ENCODE measurements around the gene USP10.

The USP10 gene

DNA sequence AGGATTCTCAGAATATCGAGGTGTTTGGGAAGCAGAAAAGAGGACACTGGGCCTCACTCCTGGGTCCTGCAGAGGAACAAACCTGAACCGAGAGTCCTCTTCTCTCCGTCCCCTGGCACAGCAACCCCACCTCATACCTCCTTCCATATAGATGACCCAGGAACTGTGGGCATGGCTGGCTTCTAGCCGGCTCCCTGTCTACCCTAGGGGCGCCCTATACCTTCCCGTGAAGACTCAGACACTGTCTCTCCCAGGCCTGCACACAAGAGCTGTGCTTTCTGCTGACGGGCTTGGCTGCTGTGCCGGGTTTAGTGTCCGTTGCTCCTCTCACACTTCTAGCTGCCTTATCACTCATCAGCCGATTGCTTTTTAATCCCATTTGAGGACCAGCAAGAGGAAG is 73.5 kb downstream of the USP10 start:
- no peak for DNase-seq (ENCODE audit: low spot score)

DNA sequence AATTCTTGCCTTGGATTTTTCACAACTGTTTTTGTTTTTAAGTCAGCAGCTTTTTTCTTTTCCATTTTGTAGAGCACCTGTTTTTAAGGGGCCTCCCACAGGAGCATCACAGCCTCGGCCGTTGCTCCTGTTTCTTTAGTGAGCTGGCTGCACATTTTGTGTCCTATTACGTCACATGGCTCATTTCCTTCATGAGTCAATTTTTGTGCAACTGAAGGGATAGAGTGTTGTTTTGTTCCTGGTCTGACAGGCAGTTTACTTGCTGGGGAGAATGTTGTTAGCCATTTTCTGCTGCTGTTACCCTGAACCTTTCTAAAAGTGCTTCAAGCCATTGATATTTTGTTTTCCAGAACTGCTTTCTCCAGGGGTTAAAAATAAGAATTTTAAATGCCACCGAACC is 75.0 kb downstream of the USP10 start:
- DNase-seq (ENCODE audit: low spot score): no peak

DNA sequence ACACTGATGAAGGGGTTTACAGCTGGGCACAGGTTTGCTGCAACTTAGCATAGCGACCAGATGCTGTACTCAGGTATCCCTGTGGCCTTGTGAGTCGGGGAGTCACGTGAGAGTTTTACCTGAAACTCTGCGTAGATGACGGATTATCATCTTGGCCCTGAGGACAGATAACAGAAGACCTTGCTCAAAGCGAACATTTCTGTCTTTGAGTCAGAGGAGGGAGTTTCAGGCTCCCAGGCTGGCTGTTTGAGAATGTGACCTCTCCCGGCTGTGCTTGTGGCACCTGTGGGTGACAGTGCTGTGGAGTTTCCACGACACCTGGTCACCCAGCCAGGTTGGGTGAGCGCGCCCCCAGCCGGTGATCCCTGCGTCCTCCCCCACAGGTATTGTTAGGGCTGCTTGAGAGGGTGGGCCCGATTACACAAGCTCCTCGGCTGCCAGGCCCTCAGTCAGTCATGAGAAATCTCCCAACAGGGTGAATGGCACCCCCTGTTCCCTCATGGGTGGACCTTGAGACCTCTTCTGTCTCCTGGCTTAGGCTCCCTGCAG is 75.5 kb downstream of the USP10 start:
- no peak for DNase-seq (ENCODE audit: low spot score)

DNA sequence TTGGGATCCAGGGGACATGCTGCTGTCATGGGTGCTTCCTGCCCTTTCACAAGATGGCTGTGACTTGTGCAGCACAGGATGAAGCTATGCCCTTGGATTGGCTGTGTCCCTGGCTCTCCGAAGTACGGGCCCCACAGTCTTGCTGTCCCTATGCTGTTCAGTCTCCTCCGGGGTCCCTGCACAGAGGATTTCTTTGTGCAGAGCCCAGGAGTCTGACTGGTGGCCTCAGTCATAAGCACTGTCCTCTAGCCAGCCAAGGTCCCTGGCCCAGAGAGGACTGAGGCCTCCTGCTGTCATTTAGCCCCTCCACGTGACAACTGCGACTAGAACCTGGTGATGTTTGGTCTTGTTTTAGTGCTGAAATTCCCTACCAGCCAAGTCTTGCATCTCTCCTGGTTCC is 77.6 kb downstream of the USP10 start:
- DNase-seq (ENCODE audit: low spot score): no peak

DNA sequence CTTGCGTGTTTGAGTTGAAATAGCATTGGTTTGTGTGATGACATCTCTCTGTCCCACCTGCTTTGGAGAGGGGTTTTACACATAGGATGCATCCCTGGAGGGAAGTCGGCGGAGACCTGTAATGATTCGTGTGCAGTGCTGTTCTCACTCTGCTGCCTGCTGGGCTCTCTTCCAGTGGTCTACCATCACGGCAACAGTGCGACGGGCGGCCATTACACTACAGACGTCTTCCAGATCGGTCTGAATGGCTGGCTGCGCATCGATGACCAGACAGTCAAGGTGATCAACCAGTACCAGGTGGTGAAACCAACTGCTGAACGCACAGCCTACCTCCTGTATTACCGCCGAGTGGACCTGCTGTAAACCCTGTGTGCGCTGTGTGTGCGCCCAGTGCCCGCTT is 78.9 kb downstream of the USP10 start:
- no peak for DNase-seq (ENCODE audit: low spot score)

DNA sequence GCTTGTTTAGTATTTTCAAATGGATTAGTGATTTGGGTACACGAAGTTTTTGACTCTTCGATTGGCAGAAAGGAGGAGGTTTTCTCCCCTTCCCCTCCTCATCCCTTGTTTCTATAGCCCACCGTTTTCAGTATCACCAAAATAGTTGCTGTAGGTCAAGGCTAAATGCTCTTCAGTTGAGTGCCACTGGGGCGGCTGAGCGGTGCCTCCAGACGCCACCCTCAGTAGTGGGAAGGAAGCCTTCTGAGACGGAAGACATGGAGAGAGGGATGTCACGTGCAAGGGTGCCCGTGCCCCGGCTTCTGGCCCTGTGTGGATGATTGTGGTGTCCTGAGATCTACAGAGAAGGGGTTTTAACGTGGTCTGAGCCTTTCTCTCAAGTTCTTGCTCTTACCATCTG is 80.3 kb downstream of the USP10 start:
- DNase-seq (ENCODE audit: low spot score): no peak

DNA sequence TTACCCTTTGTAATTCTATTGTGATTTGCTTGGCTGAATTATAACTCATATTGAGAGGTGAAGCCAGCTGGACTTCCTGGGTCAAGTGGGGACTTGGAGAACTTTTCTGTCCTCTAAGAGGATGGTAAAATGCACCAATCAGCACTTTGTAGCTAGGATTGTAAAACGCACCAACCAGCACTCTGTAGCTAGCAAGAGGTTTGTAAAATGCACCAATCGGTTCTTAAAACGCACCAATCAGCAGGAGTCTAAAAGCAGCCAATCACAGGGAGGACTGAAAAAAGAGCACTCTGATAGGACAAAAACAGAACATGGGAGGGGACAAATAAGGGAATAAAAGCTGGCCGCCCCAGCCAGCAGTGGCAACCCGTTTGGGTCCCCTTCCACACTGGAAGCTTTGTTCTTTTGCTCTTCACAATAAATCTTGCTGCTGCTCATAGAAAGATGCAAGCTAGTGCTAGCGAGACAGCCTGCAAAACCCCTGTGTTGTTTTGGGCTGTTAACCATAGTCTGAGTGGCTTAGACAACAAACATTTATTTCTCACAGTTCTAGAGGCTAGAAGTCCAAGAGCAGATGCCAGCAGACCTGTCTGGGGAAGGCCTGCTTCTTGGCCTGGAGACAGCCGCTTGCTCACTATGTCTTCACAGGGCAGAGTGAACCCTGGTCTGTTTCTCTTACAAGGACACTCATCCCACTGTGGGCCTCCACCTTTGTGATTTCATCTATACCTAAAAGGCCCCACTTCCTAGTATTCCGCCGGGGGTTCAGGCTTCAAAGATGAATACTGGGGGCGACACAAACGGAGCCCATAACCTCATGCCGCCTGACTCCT is 81.0 kb downstream of the USP10 start:
- DNase-seq (ENCODE audit: low spot score): no peak

DNA sequence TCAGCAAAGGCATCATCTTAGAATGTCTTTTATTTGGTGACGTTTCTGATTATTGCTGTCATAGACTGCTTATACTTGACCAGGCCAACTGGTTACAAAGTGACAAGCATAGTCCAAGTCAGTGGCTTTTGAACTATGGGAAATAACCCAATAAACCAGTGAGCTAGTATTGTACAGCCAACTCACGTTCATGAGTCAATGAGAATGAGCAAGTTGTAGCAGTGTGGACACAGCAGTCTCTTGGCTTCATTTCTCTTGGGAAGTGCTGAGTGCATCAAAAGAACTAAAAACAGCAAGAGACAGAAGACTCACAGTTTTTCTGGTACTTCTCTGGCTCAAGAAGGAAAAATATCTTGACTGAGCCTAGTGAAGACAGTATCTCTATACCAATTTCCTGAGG is 83.0 kb downstream of the USP10 start:
- DNase-seq (ENCODE audit: low spot score): no peak

DNA sequence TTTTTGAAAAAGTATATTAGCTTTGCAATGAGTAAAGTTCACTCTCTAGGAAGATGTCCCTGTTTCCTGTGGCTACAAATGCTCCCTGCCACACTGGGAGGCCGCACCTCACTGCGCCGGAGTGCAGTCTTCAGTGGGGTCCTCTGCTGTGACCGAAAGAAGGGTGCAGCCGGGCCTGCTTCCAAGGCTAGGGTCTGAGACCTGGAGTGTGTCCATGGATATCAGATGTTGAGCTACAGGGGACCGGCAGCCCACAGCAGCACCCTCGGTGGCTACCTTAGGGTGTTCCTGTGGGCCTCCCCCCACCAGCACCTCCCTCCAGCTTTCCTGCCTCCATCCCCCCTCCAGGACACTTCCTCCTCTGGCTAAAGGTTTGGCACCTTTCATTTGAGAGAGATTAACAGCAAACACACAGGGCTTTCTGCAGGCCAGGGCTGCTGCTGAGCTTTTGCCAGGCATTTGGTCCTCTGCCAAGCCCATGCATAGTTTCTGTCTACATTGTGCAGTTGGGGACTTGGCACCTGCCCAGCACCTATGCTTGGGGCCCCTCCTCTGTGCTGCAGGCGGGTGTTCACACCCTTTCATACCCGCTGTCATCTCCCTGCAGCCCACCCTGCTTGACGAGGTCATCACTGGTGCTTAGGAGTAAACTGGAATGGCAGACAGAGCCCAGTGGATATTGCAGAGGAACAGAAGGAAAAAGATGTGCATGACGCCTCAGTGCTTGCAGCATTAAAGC is 86.2 kb downstream of the USP10 start:
- no peak for DNase-seq (ENCODE audit: low spot score)

DNA sequence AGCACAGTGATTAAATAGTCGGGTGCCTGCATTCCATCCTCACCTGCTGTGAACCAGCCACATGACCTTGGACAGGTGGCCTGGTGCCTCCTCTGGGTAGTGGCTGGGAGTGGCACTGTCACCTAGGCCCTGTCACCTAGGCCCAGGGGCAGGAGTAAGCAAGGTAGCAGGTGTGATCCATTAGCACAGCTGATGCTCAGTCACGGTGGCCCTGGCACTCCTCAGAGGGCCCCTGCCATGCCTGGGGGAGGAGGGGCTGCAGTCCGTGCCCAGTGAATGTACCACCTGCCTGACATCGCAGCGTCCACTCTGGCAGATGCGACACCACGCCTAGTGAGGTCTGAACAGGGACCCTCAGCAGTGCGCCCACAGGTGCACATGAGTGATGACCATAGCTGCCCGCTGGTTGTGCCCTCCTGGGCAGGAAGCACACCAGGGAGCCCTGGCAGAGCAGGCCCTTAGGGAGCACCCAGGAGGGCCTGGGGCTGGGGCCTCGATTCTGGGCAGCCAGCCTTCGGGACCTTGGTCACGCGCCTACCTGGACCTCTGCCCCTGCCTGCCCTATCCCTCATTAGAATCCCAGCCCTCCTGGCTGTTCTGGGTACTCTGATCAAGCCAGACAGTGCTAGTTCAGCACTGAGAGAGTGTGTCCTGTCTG is 86.9 kb downstream of the USP10 start:
- DNase-seq (ENCODE audit: low spot score): no peak

DNA sequence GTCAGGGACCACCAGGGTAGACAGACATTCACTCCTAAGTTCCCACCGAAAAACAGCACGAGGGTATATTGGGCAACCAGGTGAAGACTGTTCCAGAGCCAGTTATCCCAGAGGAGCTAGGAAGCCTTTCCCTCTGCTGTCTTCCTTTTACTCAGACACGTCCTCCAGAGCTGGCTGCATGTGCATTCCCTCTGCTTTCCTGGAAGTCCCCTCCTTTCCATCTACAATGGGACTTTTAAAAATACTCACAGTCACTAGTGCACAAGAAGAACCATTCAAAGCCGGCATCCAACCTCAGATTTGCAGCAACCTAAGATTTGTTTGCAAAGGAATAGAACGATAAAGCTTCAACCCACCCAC is 87.4 kb downstream of the USP10 start:
- no peak for DNase-seq (ENCODE audit: low spot score)

DNA sequence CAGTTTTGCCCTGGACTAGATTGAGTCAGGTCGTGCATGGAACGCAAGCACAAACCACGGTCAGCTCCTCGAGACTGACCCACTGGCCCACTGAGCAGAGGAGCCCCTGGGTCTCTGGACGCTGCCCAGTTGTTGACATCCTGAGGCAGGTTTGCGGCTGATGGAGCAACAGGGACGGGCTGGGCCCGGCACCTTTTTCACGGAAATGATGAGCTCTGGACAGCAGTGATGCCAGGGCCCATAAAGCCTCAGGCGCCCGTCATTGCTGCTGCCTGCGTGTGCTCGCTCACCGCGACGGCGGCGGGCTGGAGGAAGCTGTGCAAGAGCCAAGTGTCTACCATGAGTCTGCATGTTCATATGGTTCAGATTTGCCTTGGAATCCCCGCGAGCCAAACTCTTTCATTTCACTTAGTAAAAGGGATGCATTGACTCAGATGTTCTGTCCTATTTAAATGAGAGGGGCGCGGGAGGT is 89.2 kb downstream of the USP10 start:
- no peak for DNase-seq (ENCODE audit: low spot score)

DNA sequence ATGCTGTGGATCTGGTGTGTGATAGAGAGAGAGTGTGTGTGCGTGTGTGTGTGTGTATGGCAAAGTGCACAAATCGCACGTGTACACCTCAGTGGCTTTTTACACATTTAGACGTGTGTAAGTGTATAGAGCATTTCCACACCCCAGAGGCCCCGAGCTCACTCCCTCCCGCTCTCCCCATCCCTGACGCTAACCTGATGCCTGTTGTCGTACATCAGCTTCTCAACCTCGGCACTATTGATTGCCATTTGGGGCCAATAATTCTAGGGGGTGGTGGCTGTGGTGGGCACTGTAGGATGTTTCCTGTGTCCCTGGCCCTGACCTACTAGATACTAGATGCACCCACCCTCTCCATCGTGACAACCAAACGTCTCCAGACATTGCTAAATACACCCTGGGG is 89.6 kb downstream of the USP10 start:
- DNase-seq (ENCODE audit: low spot score): no peak

DNA sequence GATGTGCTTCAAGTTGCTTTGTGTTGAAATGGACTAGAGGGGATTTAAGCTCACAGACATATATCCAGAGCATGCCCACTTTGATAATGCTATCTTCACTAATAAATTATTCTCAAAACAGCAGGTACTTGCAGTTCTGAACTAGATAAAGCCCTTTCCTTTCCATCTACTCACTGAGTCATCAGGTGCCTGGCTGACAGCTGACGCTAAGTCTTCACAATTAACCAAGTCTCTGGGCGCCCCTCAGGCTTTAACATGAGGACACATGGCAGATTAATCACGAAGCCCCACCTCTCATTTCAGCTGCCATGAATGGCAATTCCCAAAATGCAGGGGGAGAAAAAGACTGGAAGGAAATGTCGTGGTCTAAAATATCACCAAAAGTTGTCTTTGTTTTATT is 90.5 kb downstream of the USP10 start:
- DNase-seq (ENCODE audit: low spot score): no peak

DNA sequence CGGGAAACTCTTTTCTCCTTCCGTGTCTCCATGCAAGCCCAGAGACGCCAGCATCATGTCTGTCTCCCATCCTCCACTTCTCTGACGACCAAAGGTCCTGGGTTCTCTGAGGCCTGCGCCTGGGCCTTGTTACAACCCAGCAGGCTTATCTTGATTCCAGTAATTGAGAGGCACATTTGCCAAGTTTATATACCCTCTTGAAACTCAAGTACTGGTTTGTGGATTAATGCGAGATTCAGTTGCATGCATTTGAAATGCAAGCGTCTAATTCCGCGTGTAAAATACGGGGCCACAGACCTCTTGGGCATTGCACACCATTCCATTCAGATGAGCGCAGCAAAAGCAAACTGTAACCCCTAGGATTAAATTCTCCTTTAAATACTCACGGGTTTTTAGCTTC is 91.3 kb downstream of the USP10 start:
- no peak for DNase-seq (ENCODE audit: low spot score)

DNA sequence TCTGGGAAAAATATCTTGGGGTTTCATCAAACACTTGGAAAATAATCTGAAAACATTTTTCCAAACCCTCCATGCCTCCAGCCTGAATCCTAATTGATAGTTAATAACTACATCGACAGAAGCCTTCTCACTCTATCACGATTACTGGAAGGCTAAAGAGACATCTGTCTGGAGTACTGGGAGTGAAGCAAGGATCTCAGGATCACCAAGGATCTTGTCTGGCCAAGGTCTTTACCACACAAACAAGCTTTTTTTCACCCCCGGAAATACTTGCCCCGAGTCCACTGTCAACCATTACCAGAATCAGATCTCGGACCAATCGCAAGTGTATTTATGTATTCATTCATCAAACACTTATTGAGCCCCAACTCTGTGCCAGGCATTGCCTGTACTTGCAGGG is 91.7 kb downstream of the USP10 start:
- no peak for DNase-seq (ENCODE audit: low spot score)

DNA sequence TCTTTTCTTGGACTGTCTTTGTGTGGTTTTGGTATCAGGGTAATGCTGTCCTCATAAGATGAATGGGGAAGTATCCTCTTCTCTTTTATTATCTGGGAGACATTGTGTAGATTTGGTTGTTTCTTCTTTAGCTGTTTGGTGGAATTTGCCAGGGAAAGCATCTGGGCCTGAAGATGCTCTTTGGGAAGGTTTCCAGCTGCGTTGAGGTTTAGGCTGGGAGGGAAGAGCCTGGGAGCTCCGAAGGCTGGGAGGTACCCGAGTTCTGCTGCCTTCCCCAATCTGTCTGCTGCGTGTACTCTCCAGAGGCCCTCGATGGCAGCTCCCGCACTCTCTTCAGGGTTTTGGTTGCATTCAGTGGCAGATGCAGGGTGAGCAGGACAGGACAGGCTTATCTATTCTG is 94.4 kb downstream of the USP10 start:
- DNase-seq (ENCODE audit: low spot score): no peak

DNA sequence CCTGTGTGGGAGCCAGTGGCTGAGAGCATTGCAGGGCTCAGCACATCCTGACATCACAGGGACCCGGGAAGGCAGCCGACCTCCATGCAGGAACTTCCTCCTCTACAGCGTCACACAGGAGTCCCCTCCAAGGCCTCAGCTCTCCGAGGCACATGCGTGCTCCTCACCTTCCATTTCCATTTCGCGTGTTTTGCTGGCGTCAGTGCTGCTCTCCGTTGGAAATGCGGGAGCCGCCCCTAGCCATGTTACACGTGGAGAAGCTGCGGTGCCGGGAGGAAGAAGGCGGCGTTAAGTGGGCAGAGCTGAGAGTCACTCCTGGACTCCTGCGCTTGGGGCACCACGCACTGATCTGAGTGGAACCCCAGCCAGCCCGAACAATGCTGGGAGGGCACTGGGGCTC is 94.8 kb downstream of the USP10 start:
- no peak for DNase-seq (ENCODE audit: low spot score)

DNA sequence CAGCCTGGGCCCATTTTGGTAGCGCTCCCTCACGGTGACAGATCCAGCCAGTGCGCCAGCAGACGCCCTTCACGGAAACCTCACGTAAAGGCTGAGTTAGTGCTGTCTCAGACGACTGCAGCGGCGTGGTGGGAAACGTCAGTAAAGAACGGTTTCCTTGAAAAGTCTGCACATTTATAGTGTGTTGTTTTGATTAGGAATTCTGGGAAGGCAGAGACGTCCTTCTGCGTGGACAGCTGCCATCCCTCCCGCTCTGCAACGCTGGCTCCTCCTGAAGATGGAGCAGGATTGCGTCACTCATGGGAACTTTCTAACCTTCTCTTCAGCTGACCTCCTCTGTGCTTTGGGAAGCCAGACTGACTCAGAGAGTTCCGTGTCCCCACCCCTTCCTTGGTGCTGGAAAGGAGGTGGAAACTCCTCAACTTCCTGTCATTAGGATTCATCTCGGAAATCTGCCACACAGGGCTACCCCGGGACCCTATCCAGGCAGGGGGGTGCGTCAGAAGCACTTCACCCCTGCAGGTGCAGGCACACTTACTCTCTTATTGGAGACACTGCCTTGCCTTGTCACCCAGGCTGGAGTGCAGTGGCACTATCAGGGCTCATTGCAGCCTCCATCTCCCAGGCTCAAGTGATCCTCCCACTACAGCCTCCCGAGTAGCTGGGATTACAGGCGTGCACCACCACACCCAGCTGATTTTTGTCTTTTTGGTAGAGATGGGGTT is 95.7 kb downstream of the USP10 start:
- DNase-seq (ENCODE audit: low spot score): no peak

DNA sequence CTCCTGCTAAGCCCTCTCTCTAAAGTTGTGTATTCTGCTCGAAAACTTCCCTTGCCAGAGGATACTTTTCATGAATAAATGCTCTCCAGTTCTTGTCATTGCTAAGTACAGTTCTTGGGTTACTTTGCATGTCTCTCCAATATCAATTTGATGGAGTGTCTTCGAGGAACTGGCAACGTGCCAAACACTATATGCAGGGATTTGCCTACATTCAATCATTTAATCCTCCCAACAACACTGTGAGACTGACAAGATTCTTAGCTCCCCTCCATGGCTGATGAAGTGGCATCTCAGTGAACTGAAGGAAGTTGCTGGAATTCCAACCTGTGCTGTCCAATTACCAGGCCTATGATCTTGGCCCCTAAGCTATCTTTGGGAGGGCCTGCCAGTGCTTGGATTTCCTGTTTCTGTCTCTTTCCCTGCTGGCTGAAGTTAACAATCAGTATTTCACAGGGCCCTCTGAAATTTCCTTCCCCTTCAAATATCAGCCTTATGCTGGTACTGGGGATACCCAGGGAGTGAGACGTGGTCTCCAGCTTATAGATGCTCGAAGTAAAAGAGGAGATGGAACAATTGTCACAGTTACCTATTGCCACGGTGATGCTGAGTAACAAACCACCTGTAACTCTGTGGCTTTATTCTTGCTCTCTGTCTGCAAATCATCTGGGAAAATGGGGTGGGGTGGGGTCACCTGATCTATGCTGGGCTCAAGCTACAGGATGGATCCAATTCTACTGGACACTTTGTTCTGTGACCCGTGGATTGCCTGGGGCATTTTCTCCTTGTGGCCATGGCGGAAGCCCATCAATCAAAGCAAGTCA is 100.6 kb downstream of the USP10 start:
- DNase-seq (ENCODE audit: low spot score): no peak

DNA sequence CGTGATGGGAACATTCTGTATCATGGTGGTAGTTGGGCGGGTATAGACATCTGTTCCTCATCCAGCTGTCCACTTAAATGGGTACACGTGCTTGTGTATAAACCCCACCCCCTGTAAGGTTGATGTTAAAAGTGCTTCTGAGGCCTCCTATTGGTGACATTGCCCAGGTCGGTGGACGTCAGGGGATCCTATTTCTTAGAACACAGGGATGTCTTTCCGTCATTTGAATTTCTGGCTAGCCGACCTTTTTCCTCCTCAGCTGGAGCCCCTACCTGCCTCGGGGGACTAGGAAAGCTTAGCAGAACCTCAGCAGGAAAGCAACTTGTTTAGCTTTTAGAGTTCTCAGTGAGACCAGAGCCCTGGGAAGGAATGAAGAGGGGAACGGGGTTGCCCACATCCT is 103.3 kb downstream of the USP10 start:
- DNase-seq (ENCODE audit: low spot score): no peak
